GM12878 (cell line): ENCODE results near the gene CANX. TPM values are rescaled to one million over a fixed set of nuclear protein-coding genes. Genes with fewer than 3 reads are reported as not detected.

Source experiments
- ATAC-seq: fragments of 200-7000 bp; cut with Tn5 transposase; 3 replicates; pipeline ENCODE4 v1.9.1; 2020; ENCODE audit warnings: mild to moderate bottlenecking, moderate library complexity
- BruUV-seq: library from RNA; stranded (reverse); fragments of 400-500 nt; replicated peaks from 2 replicates; lab custom pipeline; 2021; lab: Mats Ljungman, UMichigan
- CTCF ChIA-PET: fragments of 300-600 bp; sonication (Branson Sonifier 250); formaldehyde crosslinking; extraction: SDS; loops from one replicate; lab custom pipeline; 2021; ENCODE audit warnings: inconsistent platforms; lab: Yijun Ruan, JAX
- POLR2A ChIA-PET: fragments of 350-600 bp; formaldehyde crosslinking; extraction: SDS; loops from one replicate; lab custom pipeline; 2021; ENCODE audit warnings: inconsistent platforms; lab: Charles Lee
- RAD21 ChIA-PET: fragments of 300-600 bp; sonication (Branson Sonifier 250); formaldehyde crosslinking; loops from one replicate; lab custom pipeline; 2023; ENCODE audit warnings: antibody characterized with exemption; ENCODE audit not compliant: unreplicated experiment; lab: Charles Lee
- SMC1A ChIA-PET: fragments of 300-600 bp; sonication (Branson Sonifier 250); formaldehyde crosslinking; loops from one replicate; lab custom pipeline; 2023; ENCODE audit not compliant: unreplicated experiment, uncharacterized antibody; lab: Charles Lee
- DNase-seq: peaks from one replicate; pipeline ENCODE4 v3.0.0-alpha.2; 2011; ENCODE audit warnings: low read depth, low spot score
- FAIRE-seq: peaks from 3 replicates; lab custom pipeline; 2011; peaks lifted over from hg19 to GRCh38; lab: Jason Lieb, UNC
- H2AFZ ChIP-seq: 2 replicates; pipeline ENCODE4 v1.6.0; 2011; ENCODE audit warnings: low read depth, low read length, control low read depth; ENCODE audit not compliant: control insufficient read depth
- H3K27ac ChIP-seq: 2 replicates; pipeline ENCODE4 v1.5.1; 2011; ENCODE audit warnings: control low read depth; ENCODE audit not compliant: control insufficient read depth, insufficient read depth
- H3K27me3 ChIP-seq, 2 experiments: replicated peaks in 1 of 2; 2 replicates each; pipeline versions ENCODE4 v1.6.0 to v1.6.1; 2011; ENCODE audit warnings: low read length in 1 of 2; ENCODE audit not compliant: control insufficient read depth in 2 of 2, insufficient read depth in 2 of 2
- H3K36me3 ChIP-seq, 2 experiments: 2 replicates each; pipeline ENCODE4 v1.5.1; 2011; ENCODE audit warnings: low read length in 1 of 2; ENCODE audit not compliant: control insufficient read depth in 2 of 2, insufficient read depth in 2 of 2
- H3K4me1 ChIP-seq: 2 replicates; pipeline ENCODE4 v1.6.1; 2011; ENCODE audit warnings: mild to moderate bottlenecking, low read length, moderate library complexity, mixed read lengths; ENCODE audit not compliant: control insufficient read depth, insufficient read depth
- H3K4me2 ChIP-seq: 2 replicates; pipeline ENCODE4 v1.6.0; 2011; ENCODE audit warnings: control low read depth; ENCODE audit not compliant: control insufficient read depth, insufficient read depth
- H3K4me3 ChIP-seq: fragments of 200-600 bp; sonication (generic); 2 replicates; pipeline ENCODE4 v1.5.1; 2016
- H3K79me2 ChIP-seq: 2 replicates; pipeline ENCODE4 v1.6.0; 2011; ENCODE audit warnings: low read length; ENCODE audit not compliant: control insufficient read depth, insufficient read depth
- H3K9ac ChIP-seq: 2 replicates; pipeline ENCODE4 v1.8.0; 2011; ENCODE audit warnings: low read length, control low read depth, mixed read lengths; ENCODE audit not compliant: control insufficient read depth, insufficient read depth
- H3K9me3 ChIP-seq: replicated peaks from 3 replicates; pipeline ENCODE4 v1.5.1; 2011; ENCODE audit warnings: mild to moderate bottlenecking, low read length; ENCODE audit not compliant: control insufficient read depth, insufficient read depth
- H4K20me1 ChIP-seq: 2 replicates; pipeline ENCODE4 v1.6.0; 2011; ENCODE audit not compliant: control insufficient read depth, insufficient read depth
- CBX3 ChIP-seq: fragments of 200-600 bp; sonication (generic); IDR thresholded peaks from 2 replicates; pipeline ENCODE4 v1.6.1; 2016; ENCODE audit warnings: low read depth, borderline replicate concordance
- EGR1 ChIP-seq, 2 experiments: IDR thresholded peaks; 1 replicate in 1 of 2; 2 replicates in 1 of 2; pipeline ENCODE4 v1.6.1; 2011 to 2012; ENCODE audit warnings: low read depth in 2 of 2, low read length in 2 of 2, borderline replicate concordance in 1 of 2, mild to moderate bottlenecking in 1 of 2, moderate library complexity in 1 of 2
- MYB ChIP-seq: fragments of 150-350 bp; IDR thresholded peaks from 2 replicates; pipeline ENCODE4 v1.6.1; 2014; ENCODE audit warnings: mild to moderate bottlenecking, low read depth, low read length, borderline replicate concordance
- NFIC ChIP-seq: IDR thresholded peaks from 2 replicates; pipeline ENCODE4 v1.6.1; 2012; ENCODE audit warnings: low read depth, mild to moderate bottlenecking, inconsistent platforms, low read length, moderate library complexity
- NR2F1 ChIP-seq: fragments of 450-650 bp; conservative IDR thresholded peaks from 2 replicates; pipeline ENCODE4 v1.6.1; 2017; ENCODE audit warnings: mild to moderate bottlenecking
- SP1 ChIP-seq: IDR thresholded peaks from one replicate; pipeline ENCODE4 v1.6.1; 2011; ENCODE audit warnings: low read depth, low read length
- SUPT20H ChIP-seq: IDR thresholded peaks from 2 replicates; pipeline ENCODE4 v1.6.1; 2011; ENCODE audit warnings: low read depth, mild to moderate bottlenecking, low read length, moderate library complexity, borderline replicate concordance; ENCODE audit not compliant: control insufficient read depth
- TBL1XR1 ChIP-seq: IDR thresholded peaks from 2 replicates; pipeline ENCODE4 v1.6.1; 2012; ENCODE audit warnings: low read depth, low read length, improper control_type of control experiment
- WRNIP1 ChIP-seq: IDR thresholded peaks from 2 replicates; pipeline ENCODE4 v1.6.1; 2011; ENCODE audit warnings: low read depth, low read length, improper control_type of control experiment, borderline replicate concordance
- YBX1 ChIP-seq: fragments of 450-650 bp; IDR thresholded peaks from 2 replicates; pipeline ENCODE4 v1.6.1; 2016; ENCODE audit warnings: antibody characterized with exemption
- YY1 ChIP-seq: IDR thresholded peaks from 2 replicates; pipeline ENCODE4 v1.6.1; 2011; ENCODE audit warnings: low read depth, mild to moderate bottlenecking, low read length
- WGBS: methylation state at CpG from one replicate; pipeline ENCODE4 v1.1.6; 2016; ENCODE audit warnings: low lambda C conversion rate; ENCODE audit not compliant: insufficient replicate concordance, insufficient coverage; ENCODE audit errors: missing lambda C conversion rate; 5-methylcytosine and 5-hydroxymethylcytosine counted together
- in situ Hi-C: fragments of 300-500 bp; cut with MboI; formaldehyde crosslinking; loops from 9 replicates; pipeline ENCODE4 v1.14.3; 2018; ENCODE audit warnings: mixed read lengths
- intact Hi-C: fragments of 100-400 bp; cut with micrococcal nuclease; formaldehyde crosslinking; loops from one replicate; pipeline ENCODE4 v1.14.2; 2022; ENCODE audit not compliant: unreplicated experiment
- polyA plus RNA-seq, 11 experiments: library from polyadenylated mRNA; depleted of rRNA in 4 of 11; unstranded in 6 of 11; stranded (reverse) in 5 of 11; fragments of >200 nt; fragmentation: Nextera tagmentation in 4 of 11; fragmentation: Illumina TruSeq in 1 of 11; extraction: Ambion mirVana in 4 of 11; extraction: Trizol in 1 of 11; gene quantifications; 1 replicate in 1 of 11; 2 replicates in 10 of 11; pipeline versions ENCODE4 v1.2.1 to v1.2.3, GENCODE V29; 2011 to 2016; ENCODE audit warnings: inconsistent platforms in 2 of 11, missing spikeins in 2 of 11, low read depth in 1 of 11
- total RNA-seq, 4 experiments: library from RNA; depleted of rRNA in 3 of 4; stranded (reverse); fragments of >200 nt in 3 of 4; fragmentation: Illumina TruSeq in 1 of 4; extraction: Trizol in 1 of 4; gene quantifications; 2 replicates each; pipeline versions ENCODE4 v1.2.1 to v1.2.3, GENCODE V29; 2013 to 2021
- TF ChIP-seq, protein P1 (sequence below): fragments of 450-650 bp; IDR thresholded peaks from 2 replicates; pipeline ENCODE4 v1.6.1; 2017; ENCODE audit warnings: mild to moderate bottlenecking, moderate library complexity
- TF ChIP-seq, protein P2 (sequence below): fragments of 450-650 bp; IDR thresholded peaks from 2 replicates; pipeline ENCODE4 v1.6.1; 2014; ENCODE audit warnings: mild to moderate bottlenecking
- TF ChIP-seq, protein P3 (sequence below): fragments of 450-650 bp; formaldehyde crosslinking; IDR thresholded peaks from 2 replicates; pipeline ENCODE4 v1.4.0; 2020; ENCODE audit warnings: mild to moderate bottlenecking, moderate library complexity

CANX gene
- total and polyA plus RNA-seq, 10 of the 15 experiments (the other 5 are each of a cell fraction or from before 2014, with no cell fraction given) = 78.2 to 602 (median 412) TPM

DNA sequence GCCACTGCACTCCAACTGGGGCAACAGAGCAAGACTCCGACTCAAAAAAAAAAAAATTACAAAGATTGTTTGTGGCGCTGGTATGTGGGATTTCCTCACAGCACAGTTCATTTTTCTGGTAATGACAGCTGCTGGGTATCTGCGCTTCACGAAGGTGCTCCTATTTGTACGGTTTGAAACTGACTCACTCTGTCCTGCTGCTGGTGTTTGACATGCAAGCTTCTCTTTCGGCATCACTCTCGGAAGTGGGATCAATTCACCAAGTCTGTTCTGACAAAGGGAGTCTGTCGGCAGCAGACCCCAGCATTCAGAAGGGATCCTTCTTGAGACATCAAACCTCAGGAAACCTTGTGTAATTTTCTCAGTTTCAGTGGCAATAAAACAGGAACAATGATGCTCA, 60.2 kb downstream of the CANX start:
- Histone ChIP-seq H3K4me1 (peaks cover 30% of the 10 kb centered on the region), H4K20me1 (peaks cover 4% of the 10 kb centered on the region; the same call in 1 of the 2 replicates), H2AFZ (no peak overlapping the region), H3K79me2 (peaks cover 59% of the 10 kb centered on the region), H3K4me2 (no peak overlapping the region), H3K27ac (no peak overlapping the region), H3K9ac (no peak overlapping the region), H3K4me3 (no peak overlapping the region), H3K9me3 (no peaks in the 10 kb centered on the region), H3K36me3 (no peaks in the 10 kb centered on the region), H3K27me3 (no peaks in the 10 kb centered on the region)
- RAD21 ChIA-PET = no interaction called here
- in situ Hi-C loops = no loop called here
- ATAC-seq = no peak
- CTCF ChIA-PET = interaction anchor here (1.2 kb wide), 1 partner anchor 27 kb away, joined by 3 read pairs; the partner anchor contains the start of gene MAML1
- no TSS peak for BruUV-seq
- SMC1A ChIA-PET = no interaction called here
- POLR2A ChIA-PET = no interaction called here
- FAIRE-seq = no peak
- 80% methylated on average over 8 of the region's 8 CpGs for WGBS
- DNase-seq = no peak
- intact Hi-C loops = no loop called here
- TF ChIP-seq, protein P1, sequence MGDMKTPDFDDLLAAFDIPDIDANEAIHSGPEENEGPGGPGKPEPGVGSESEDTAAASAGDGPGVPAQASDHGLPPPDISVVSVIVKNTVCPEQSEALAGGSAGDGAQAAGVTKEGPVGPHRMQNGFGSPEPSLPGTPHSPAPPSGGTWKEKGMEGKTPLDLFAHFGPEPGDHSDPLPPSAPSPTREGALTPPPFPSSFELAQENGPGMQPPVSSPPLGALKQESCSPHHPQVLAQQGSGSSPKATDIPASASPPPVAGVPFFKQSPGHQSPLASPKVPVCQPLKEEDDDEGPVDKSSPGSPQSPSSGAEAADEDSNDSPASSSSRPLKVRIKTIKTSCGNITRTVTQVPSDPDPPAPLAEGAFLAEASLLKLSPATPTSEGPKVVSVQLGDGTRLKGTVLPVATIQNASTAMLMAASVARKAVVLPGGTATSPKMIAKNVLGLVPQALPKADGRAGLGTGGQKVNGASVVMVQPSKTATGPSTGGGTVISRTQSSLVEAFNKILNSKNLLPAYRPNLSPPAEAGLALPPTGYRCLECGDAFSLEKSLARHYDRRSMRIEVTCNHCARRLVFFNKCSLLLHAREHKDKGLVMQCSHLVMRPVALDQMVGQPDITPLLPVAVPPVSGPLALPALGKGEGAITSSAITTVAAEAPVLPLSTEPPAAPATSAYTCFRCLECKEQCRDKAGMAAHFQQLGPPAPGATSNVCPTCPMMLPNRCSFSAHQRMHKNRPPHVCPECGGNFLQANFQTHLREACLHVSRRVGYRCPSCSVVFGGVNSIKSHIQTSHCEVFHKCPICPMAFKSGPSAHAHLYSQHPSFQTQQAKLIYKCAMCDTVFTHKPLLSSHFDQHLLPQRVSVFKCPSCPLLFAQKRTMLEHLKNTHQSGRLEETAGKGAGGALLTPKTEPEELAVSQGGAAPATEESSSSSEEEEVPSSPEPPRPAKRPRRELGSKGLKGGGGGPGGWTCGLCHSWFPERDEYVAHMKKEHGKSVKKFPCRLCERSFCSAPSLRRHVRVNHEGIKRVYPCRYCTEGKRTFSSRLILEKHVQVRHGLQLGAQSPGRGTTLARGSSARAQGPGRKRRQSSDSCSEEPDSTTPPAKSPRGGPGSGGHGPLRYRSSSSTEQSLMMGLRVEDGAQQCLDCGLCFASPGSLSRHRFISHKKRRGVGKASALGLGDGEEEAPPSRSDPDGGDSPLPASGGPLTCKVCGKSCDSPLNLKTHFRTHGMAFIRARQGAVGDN = no peak
- no peak for TF ChIP-seq TBL1XR1
- TF ChIP-seq NFIC = no peak
- TF ChIP-seq YY1 = no peak
- TF ChIP-seq CBX3 = no peak
- TF ChIP-seq WRNIP1 = no peak
- no peak for TF ChIP-seq MYB
- TF ChIP-seq, protein P2, sequence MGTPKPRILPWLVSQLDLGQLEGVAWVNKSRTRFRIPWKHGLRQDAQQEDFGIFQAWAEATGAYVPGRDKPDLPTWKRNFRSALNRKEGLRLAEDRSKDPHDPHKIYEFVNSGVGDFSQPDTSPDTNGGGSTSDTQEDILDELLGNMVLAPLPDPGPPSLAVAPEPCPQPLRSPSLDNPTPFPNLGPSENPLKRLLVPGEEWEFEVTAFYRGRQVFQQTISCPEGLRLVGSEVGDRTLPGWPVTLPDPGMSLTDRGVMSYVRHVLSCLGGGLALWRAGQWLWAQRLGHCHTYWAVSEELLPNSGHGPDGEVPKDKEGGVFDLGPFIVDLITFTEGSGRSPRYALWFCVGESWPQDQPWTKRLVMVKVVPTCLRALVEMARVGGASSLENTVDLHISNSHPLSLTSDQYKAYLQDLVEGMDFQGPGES = no peak
- TF ChIP-seq SUPT20H = no peak
- TF ChIP-seq NR2F1 = no peak
- no peak for TF ChIP-seq SP1
- TF ChIP-seq, protein P3, sequence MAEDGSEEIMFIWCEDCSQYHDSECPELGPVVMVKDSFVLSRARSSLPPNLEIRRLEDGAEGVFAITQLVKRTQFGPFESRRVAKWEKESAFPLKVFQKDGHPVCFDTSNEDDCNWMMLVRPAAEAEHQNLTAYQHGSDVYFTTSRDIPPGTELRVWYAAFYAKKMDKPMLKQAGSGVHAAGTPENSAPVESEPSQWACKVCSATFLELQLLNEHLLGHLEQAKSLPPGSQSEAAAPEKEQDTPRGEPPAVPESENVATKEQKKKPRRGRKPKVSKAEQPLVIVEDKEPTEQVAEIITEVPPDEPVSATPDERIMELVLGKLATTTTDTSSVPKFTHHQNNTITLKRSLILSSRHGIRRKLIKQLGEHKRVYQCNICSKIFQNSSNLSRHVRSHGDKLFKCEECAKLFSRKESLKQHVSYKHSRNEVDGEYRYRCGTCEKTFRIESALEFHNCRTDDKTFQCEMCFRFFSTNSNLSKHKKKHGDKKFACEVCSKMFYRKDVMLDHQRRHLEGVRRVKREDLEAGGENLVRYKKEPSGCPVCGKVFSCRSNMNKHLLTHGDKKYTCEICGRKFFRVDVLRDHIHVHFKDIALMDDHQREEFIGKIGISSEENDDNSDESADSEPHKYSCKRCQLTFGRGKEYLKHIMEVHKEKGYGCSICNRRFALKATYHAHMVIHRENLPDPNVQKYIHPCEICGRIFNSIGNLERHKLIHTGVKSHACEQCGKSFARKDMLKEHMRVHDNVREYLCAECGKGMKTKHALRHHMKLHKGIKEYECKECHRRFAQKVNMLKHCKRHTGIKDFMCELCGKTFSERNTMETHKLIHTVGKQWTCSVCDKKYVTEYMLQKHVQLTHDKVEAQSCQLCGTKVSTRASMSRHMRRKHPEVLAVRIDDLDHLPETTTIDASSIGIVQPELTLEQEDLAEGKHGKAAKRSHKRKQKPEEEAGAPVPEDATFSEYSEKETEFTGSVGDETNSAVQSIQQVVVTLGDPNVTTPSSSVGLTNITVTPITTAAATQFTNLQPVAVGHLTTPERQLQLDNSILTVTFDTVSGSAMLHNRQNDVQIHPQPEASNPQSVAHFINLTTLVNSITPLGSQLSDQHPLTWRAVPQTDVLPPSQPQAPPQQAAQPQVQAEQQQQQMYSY (CRISPR knock-in tag) = no peak
- TF ChIP-seq EGR1 (IDR thresholded peaks at IDR 0.05; ENCODE audit: borderline replicate concordance in 1 of 2, low read depth in 2 of 2, low read length in 2 of 2) = no peak
- no peak for TF ChIP-seq YBX1
